BJ (cell line): ENCODE measurements around the gene PCDH11X. TPM values are rescaled to one million over a fixed set of nuclear protein-coding genes. Genes with fewer than 3 reads are reported as not detected.

ENCODE experiments used
- polyA plus RNA-seq: library from polyadenylated mRNA; depleted of rRNA; stranded (reverse); fragments of >200 nt; gene quantifications from 2 replicates; pipeline ENCODE4 v1.2.3, GENCODE V29; 2011
- small RNA-seq: library from RNA; depleted of rRNA; stranded (forward); fragments of <200 nt; gene quantifications from one replicate; pipeline ENCODE3, GENCODE V24; 2012; ENCODE audit warnings: low replicate concordance, low read depth; ENCODE audit not compliant: insufficient read length

The PCDH11X gene
- polyA plus RNA-seq, 1 experiment, result not detected

Small RNA genes within 50 kb of the gene (small RNA-seq; reads per million reads assigned to genes)
- gene RNU2-26P, result not detected
